HG03565 (cell line): ENCODE data around the gene PLK3.
"Not testable (repeated sequence)": the region's sequence is repeated elsewhere in the genome, so short reads cannot be mapped to it uniquely, and the experiment has no call there.

Experiments
- ATAC-seq: cut with Tn5 transposase; IDR thresholded peaks from one replicate; pipeline ENCODE4 v1.9.1; 2021; ENCODE audit warnings: mild to moderate bottlenecking, moderate library complexity; ENCODE audit not compliant: unreplicated experiment

Gene PLK3

GRCh38 chr1:44786841-44787426, 13.2 kb upstream of the PLK3 start:
- ATAC-seq, result no peak

DNA sequence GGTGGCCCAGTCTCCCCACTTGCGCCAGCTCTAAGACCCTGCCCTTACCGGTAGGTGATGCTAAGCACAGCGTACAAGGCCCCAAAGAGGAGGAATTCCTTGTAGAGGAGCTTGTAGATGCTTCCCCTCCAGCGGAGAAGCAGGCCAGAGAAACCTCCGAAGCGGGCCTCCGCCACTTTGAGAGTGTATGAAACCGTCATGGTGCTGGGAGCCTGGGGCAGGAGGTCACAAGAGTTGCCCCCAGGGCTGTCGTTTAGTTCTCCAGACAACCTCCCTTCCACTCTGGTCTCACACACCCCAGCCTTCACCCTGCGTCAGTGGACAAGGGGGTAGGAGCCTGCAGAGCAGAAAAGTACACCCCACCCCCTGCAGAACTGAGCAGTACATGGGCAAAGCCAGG, 12.7 kb upstream of the PLK3 start:
- no peak for ATAC-seq

- no peak for ATAC-seq
Observed at GRCh38 chr1:44788120-44788860, 11.9 kb upstream of the PLK3 start, which contains the start of gene BEST4. BEST4 (minus strand) TSS chr1:44788170; CDS start chr1:44787705, 465 bp downstream.

GRCh38 chr1:44790968-44791801, 9.0 kb upstream of the PLK3 start:
- no peak for ATAC-seq

- ATAC-seq, result no peak
Observed at GRCh38 chr1:44792736-44793502, 7.3 kb upstream of the PLK3 start.

DNA sequence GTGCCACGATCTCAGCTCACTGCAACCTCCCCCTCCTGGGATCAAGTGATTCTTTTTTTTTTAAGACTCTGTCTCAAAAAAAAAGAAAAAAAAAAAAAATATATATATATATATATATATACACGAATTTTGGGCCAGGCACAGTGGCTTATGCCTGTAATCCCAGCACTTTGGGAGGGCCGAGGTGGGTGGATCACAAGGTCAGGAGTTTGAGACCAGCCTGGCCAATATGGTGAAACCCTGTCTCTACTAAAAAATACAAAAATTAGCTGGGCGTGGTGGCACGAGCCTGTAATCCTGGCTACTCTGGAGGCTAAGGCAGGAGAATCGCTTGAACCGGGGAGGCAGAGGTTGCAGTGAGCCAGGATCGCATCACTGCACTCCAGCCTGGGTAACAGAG, 2.3 kb upstream of the PLK3 start:
- not testable (repeated sequence) for ATAC-seq

DNA sequence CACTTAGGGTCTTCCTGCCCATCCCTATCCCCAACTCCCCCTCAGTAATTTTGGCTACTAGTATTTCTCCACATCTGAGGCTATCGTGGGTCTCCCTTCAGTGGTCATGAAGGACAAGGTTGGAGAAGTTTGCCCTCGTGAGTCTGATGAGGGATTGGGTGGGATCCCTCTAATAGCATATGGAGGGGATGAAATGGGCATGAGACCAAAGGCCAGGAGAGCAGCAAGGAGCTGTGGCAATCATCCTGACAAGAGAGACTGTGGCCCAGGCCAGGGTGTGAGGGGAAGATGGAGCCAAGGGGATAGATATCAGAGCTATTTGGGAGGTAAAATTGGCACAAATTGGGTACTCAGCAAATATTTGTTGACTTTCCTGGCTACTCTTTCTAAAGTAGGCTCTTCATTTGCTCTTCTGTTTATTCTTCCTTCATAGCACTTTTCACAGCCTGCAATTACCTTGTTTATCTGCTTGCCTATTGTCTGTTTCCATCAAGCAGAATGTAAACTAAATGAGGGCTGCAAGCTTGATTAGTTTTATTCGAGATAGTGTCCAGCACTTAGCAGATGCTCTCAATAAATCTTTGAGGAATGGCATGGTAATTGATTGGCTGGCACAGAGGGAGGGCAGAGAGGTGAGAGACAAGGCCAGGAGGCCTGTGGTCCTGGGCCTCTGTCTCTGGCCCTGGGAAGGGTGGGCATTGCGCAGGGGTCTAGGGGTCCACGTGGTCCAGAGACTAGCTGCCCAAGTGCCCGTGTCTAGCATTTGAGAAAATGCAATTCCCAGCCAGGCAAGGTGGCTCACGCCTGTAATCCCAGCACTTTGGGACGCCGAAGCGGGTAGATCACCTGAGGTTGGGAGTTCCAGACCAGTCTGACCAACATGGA, 1.5 kb upstream of the PLK3 start:
- ATAC-seq, result no peak

DNA sequence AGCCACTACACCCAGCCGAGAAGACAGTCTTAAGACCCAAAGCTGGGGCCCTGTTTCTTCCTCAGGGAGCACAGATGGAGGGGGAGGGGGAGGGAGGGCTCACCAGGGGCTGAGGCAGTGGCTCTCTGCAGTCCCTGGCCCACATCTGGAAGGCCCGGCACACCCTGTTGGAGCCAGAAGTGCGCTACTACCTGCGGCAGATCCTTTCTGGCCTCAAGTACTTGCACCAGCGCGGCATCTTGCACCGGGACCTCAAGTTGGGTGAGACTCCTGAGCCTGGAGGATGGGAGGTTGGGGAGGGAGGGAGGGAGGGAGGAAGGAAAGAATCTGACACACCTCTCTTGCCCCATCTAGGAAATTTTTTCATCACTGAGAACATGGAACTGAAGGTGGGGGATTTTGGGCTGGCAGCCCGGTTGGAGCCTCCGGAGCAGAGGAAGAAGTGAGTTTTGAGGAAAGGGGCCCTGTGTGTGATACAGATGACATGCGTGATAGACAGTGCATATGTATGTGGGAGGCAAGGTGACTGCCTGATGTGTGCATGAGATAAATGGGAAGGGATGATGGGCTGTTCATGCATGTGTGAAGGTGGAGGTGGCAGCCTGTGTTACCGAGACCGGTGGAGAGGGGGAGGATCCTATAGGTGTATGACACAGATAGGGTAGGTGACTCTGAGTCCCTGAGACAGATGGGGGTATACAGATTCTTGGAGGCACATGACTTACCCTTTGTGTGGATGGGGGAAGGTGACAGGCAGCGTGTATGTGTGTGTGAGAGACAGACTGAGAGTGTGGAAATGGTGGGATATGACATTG, 1.5 kb downstream of the PLK3 start:
- ATAC-seq, result no peak

GRCh38 chr1:44802306-44803061, 2.3 kb downstream of the PLK3 start:
- no peak for ATAC-seq

DNA sequence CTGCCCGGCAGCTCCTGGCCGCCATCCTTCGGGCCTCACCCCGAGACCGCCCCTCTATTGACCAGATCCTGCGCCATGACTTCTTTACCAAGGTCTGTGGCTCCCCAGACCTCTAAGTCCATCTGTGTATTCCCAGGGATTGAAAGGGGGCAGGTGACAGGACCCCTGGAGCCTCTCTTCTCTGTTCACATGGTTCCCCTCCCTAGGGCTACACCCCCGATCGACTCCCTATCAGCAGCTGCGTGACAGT, 2.8 kb downstream of the PLK3 start:
- ATAC-seq, result no peak

DNA sequence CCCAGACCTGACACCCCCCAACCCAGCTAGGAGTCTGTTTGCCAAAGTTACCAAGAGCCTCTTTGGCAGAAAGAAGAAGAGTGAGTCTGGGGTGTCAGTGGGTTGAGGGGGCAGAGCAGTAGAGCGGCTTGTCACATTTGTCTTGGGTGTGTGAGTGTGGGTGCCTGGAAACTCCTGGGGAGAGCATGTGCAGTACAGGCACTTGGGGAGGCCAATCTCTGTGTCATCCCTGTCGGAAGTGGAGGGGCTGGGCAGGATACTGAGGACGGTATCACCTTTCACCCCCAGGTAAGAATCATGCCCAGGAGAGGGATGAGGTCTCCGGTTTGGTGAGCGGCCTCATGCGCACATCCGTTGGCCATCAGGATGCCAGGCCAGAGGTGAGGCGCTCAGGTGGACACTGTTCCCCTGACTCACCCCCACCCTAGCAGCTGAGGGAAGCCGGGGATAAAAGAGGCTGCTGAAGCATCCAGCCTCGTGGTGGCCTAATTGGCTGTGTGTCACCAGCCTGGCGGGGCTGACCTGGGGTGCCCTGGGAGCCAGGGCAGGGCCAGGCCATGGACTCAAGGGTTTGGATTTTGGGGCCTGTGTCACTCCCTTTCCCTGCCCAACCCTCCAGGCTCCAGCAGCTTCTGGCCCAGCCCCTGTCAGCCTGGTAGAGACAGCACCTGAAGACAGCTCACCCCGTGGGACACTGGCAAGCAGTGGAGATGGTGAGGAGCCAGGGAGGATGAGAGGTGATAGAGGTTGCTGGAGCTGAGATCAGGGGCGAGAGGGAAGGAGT, 3.3 kb downstream of the PLK3 start:
- no peak for ATAC-seq

DNA sequence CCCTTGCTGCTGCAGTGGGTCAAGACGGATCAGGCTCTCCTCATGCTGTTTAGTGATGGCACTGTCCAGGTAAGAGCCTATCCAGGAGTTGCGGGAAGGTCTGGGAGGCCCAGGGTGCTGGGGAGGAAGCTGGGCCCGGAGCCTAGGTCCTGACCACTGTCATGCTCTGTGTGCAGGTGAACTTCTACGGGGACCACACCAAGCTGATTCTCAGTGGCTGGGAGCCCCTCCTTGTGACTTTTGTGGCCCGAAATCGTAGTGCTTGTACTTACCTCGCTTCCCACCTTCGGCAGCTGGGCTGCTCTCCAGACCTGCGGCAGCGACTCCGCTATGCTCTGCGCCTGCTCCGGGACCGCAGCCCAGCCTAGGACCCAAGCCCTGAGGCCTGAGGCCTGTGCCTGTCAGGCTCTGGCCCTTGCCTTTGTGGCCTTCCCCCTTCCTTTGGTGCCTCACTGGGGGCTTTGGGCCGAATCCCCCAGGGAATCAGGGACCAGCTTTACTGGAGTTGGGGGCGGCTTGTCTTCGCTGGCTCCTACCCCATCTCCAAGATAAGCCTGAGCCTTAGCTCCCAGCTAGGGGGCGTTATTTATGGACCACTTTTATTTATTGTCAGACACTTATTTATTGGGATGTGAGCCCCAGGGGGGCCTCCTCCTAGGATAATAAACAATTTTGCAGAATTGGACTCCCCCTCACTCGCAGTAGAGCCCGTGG, 5.3 kb downstream of the PLK3 start:
- no peak for ATAC-seq

DNA sequence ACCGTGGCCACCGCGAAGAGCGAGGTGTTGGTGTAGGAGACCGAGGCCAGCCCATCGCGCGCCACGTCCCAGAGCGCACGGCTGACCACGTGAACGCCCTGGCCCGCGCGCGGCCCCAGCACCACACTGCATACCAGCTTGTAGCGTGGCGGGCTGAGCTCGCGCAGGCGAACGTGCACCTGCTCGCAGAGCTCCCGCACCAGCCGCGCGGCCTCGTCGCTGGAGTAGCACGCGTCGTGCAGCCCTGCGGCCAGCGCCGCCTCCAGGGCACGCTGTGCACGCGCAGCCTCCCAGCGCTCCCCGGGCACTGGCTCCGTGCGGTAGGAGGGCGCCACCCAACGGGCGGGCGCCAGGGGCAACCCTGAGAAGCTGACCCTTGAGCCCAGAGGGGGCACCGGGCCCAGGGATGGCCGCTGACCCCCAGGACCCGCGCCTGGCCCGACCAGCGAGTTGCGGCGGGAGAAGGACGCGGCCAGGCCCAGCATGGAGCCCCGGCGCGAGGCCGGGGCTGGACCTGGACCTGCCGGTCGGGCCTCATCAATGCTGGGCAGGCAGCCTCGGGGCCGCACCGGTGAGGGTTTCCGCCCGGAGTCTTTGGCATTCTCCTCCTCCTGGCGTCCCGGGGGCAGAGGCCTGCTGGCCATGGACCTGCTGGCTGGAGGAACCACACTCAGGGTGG, 6.0 kb downstream of the PLK3 start:
- ATAC-seq, result no peak

GRCh38 chr1:44806704-44807363, 6.7 kb downstream of the PLK3 start, which contains the start of gene DYNLT4:
DYNLT4 (minus strand) TSS chr1:44807351; CDS start chr1:44806668, 683 bp downstream.
- no peak for ATAC-seq

DNA sequence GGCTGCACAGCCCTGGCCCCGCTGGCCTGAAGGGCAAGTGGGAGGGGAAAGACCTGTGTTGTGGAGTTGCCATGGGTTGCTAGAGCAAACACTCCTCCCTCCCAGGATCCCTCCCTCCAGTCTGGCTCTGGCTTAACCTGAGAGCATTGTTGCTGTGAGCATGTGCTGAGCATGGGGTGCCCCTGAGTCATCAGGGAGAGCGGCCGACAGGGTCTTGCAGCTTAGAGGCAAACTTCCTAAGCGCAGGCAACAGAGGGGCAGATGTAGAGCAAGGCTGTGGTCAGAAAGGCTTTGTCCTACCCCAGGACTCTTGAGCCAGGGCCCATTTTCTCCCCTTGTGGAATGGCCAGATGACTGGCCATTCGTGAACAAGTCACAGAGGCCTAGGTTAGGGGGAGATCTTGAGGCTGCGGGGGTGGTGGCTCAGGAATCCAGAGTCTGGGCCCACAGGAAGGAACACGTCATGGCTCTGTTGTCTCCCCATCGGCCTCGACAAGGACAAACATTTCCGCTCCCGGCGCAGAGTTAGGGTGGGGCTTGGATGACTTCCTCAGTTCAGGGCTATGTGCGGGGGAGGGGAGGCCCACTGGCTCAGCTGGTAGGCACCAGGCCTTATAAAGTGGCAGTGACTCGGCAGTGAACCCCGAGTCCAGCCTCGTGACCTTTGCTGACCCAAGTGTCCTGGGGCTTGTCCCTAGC, 7.3 kb downstream of the PLK3 start:
- peak; percentile 27 for ATAC-seq
